ENCODE measurements around the gene GABRB2.

GABRB2 gene

DNA sequence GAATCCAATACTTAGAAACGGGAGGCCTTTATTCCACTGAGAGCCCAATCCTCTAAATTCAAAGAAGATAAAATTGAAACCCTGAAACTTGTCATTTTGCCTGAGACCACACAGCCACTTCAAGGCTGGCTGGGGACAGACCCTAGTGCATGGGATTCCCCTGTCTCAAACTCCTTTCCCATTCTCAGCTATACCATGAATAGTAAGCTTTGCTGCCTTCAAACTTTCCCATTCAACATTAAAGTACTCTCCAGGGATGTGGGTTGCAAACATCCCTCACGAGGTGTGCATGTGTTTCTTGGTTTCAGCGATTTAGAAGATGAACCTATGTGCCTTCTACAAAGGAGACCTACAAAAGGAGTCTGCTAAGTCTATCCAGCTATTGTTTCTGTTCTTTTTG is 64.6 kb downstream of the GABRB2 start:
- in situ Hi-C loops (cut with MboI; ENCODE audit: low sequenced_read_pairs) = no loop called here

DNA sequence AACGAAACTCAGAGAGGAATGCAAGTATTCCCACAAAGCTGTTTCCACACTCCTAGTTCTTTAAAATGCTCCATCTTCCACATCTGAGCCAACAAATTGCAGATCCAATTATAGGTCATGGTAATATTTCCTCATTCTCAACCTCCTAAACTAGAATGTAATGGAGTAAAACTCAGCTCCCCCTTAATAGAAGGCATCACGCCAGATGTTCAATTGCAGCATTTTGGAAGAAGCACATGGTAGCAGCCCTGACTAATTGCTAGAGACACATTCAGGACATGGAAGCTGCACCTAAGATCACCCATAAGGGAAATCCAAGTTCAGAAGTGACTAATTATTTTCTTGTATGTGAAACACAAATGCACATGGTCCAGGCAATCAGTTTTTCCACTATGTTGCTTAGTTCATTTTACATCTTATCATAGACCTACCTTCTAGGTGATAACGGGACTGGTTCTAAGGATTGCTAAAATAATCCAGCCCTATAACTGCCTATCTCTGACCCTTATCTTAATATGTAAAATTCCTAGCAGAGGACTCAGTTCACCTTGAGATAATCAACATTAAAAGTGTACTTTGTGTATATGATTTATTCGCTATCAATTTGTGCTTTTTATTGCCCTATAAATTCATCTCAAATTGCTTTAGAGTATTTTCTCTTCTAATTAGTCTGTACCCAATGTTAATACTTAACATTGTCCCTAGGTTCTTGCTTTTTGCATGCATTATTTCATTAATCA is 75.1 kb downstream of the GABRB2 start:
- in situ Hi-C loops (cut with MboI; ENCODE audit: low sequenced_read_pairs) = no loop called here

DNA sequence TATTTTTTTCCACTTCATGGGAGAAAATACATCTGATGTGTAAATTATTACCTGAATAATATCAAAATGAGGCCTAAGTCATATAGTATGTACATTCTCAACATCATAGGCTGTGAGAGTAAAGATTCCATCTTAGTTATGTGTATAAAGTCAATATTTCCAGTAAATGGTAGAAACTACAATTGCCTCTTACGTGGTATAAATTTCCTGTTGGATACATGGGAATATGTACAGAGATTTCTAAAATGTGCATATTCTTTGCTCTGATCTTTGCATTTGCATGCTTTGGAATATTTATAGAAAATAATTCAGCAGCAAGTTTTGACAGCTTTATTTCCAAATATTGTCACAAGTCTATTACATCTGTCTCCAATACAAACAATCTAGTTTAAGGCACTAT is 78.8 kb downstream of the GABRB2 start:
- in situ Hi-C loops (cut with MboI; ENCODE audit: low sequenced_read_pairs) = no loop called here

DNA sequence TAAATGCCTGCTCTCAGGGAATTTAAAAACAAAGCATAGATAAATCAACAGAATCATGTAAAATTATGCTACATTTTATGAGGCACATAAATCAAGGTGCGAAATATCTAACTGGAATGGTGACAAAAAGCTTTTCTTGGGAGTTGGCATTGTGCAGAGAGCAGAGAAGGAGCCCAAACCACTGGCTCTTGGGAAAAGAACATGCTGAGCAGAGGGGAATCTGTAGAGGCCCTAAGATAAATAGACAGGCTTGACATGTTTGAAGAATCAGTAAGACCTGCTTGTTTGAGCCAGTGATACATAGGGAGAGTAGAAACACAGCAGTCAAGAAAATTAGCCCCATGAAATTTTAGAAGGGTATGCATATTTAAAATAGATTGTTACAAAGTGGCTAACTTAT is 85.8 kb downstream of the GABRB2 start:
- in situ Hi-C loops (cut with MboI; ENCODE audit: low sequenced_read_pairs) = no loop called here

DNA sequence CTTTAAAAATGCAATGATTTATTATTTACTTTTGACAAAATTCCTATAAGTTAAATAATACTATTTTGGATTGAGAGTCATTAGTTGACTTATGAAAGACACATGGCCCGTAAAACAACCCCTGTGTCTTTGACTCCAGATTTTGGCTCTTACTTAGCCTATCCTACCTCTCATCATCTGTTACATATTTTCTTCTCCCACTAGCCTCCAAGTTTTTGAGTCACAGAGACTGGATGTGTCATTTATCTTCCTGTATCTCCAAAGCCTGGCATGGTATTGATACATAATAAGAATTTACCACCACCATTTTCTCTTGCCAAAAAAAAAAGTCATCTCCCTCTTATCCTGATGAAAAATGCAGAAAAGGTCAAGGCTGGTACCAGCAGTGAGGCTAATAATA is 99.9 kb downstream of the GABRB2 start:
- in situ Hi-C loops (cut with MboI; ENCODE audit: low sequenced_read_pairs) = no loop called here

DNA sequence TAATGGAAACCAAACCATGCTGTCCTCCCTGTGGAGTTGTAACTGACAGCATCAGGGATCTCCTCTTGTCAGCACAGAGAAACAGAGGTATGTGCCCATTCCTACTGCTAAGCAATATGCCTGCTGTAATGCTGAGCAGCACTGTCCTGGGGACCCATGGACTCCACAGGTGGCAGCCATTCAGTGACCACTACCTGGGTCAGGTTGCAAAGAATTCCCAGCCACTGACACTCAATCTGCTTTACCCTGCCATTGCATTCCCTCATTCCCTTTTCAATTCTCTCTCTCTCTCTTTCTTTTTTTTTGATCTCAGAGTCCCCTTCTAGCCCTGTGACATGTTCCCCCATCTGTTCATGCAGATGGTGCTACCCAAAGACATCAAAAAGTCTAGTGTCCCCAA is 104.1 kb downstream of the GABRB2 start:
- in situ Hi-C loops (cut with MboI; ENCODE audit: low sequenced_read_pairs) = no loop called here

DNA sequence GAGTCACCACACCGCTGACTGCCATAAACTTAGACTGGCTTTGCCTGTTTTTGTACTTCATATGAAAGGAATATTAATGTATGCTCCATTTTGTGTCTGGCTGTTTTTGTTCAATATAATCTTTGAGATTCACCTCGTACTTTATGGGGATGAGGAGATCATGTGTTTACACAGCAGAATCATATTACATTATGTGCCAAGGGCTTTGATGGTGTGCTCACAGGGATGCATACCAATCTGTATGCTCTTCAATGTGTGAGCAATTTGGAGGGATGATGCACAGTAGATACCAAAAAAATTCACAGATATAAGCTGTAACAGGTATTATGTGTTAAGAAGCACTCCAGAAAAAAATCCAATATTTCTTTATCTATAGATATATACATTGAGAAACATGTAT is 113.7 kb downstream of the GABRB2 start:
- in situ Hi-C loops (cut with MboI; ENCODE audit: low sequenced_read_pairs) = no loop called here

DNA sequence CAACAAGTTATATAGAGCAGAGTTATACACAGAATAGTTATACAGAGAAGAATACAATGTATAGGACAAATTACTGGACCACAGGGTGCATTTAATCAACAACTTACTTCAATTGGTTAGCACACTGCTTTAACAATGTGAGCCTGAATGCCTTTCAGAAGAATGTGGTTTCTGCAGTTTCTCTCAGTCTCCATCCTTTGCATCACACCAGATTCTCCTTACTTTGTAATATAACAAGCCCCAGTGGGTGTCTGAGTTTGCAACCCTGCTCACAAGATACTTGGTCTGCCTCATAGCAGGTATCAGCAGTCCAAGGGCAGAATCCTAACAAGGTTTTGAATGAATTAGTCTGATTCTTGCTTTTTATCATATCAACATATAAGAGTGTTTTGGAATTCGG is 114.6 kb downstream of the GABRB2 start:
- in situ Hi-C loops (cut with MboI; ENCODE audit: low sequenced_read_pairs) = no loop called here

DNA sequence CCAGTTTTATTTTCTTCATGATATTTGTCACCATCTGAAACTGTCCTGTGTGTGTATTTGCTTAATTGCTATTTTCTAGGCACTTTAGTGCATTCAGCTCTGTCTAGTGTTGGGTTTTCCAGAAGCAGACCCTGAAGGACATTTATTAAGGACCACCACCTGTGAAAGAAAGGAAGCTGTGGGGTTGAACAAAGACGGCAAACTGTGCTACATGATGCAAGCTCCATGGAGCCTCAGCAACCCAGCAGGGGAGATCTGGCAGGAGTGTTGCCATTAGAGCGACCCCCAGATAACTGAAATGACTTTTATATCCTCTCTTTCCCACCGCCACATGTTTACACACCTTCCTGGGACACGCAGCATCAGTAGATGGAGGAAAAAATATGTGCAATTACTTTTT is 125.5 kb downstream of the GABRB2 start:
- in situ Hi-C loops (cut with MboI; ENCODE audit: low sequenced_read_pairs) = no loop called here

DNA sequence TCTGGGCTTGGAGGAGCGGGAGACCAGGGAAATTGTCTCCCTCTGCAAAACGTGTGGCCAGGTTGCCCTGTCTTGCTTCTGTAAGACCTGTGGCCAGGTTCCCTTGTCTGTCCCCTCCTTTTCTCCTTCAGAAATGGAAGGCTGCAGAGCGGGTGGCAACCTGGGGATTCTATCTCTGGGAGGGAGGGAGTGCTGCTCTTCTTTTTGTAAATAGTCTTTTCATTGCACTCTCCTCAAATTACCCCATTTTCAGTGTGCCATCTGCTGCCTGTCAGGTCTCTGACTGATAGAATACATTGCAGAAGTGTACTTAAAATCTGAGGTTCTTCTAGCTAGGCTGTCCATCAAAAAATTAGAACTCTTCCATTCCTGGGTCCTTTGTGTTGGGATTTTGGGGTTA is 126.0 kb downstream of the GABRB2 start:
- in situ Hi-C loops (cut with MboI; ENCODE audit: low sequenced_read_pairs) = no loop called here

DNA sequence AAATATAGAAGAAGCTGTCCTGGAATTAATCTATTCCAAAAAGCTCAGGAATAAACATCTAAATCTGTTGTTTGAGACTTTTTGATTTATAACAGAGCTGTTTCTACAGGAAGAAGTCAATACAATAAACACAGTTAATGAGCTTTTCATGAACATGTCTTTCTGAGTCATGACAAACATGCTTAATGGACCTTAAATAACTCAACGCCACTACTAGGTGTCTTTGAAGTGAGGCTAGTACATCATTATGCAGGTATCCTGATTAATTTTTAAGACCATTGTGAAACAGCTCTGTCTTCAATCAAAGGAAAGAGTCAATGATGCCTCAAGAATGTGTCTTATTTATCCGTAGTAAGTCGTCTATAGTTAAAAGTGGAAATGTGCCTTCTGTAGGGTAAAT is 131.6 kb downstream of the GABRB2 start:
- in situ Hi-C loops (cut with MboI; ENCODE audit: low sequenced_read_pairs) = no loop called here

DNA sequence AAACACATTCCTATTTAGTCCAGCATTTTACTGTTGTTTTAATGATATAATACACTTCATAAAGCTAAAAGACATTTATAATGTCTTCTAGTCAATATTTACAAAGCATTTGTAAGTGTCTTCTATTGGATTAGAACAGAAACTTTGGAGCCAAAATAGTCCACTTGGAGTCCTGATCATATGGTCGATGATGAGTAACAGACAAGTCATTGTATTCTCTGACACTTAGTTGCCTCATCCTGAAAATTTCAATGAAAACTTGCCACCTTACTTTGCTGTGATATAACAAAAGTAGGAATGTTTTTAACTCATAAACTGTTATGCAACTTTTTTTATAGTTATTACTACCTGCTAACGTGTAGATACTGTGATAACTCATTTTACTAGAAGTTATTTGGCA is 132.5 kb downstream of the GABRB2 start:
- in situ Hi-C loops (cut with MboI; ENCODE audit: low sequenced_read_pairs) = no loop called here

DNA sequence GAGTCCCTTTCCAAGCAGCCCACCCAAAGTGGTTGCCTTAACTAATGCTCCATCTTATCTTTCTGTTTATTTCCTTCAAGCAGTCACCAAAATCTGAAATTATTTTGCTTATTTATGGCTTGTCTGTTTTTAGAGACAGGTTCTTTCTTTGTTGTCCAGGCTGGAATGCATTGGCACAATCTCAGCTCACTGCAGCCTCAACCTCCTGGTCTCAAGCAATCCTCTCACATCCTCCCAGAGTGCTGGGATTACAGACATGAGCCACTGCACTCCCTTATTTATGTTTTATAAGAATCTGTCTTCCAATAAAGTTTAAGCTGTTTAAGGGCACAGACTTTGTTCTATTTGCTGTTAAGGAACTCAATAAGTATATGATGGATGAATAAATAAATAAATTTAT is 133.7 kb downstream of the GABRB2 start:
- in situ Hi-C loops (cut with MboI; ENCODE audit: low sequenced_read_pairs) = no loop called here

DNA sequence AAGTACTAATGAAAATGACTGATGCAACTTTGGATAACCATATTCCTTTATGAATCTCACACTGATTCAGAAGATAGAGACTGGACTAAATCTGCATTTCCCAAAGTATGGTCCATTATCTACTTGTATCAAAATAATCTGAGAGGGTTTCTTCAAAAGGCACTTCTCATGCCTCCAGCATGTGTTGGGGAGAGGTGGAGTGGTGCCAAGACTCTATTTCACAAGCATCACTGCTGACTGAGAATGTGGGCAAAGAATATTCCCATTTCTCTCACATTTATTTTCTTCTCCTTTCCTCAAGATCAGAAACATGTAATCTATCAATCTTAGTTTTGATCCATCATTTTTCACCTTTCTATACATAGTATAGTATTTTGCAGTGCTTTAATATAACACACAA is 135.4 kb downstream of the GABRB2 start:
- in situ Hi-C loops (cut with MboI; ENCODE audit: low sequenced_read_pairs) = no loop called here

DNA sequence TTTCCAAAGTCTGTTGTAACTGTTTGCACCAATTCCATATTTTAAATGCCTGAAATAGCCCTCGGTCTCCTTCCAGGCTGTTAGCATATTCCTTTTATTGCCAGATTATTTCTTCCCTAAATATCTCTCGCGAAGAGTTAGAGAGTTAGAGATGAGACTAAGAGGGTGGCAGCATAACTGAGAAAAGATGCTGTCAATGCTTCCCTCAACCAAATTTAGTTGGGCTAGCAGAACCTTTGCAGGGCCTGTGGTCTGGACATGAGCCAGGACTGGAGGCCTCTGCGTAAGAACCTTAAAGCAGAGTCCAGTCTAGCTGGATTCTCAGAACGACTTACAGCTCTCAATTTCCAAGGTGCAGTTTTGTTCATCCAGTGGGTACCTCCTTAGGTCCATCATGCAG is 135.9 kb downstream of the GABRB2 start:
- in situ Hi-C loops (cut with MboI; ENCODE audit: low sequenced_read_pairs) = no loop called here

DNA sequence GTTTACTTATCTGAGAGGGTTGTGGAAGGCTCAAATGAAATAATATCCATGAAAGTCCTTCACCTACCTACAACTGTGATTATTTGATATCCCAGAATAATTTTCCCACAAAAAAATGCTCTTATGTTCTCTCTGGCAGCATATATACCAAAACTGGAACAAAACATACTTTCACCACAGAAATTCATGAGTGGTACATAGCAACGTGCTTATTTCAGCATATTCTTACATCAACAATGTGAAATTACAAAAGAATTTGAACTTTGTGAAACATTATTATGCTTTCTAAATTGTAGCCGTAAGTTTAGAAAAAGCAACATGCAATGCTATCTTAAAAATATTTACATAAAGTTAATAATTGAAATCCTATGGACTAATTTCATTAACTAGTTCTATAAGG is 137.1 kb downstream of the GABRB2 start:
- in situ Hi-C loops (cut with MboI; ENCODE audit: low sequenced_read_pairs) = no loop called here

DNA sequence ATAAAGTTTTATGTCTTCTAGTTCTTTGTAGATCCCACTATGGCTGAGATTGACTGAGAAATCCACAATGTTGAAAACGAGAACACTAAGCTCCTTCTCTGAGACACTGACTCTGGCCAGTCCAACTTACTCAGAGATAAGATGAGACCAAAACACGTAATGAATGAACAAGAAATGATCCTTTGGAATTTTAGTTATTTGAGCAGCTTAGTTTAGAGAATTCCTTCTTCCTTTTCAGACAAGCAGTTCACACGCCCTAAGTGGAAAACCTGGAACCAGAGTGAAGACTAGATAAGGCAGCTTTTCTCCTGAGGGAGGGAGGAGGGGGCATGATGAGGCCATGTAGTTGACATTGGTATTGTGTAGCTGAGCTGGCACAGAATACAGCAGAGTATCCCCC is 139.6 kb downstream of the GABRB2 start:
- in situ Hi-C loops (cut with MboI; ENCODE audit: low sequenced_read_pairs) = no loop called here

DNA sequence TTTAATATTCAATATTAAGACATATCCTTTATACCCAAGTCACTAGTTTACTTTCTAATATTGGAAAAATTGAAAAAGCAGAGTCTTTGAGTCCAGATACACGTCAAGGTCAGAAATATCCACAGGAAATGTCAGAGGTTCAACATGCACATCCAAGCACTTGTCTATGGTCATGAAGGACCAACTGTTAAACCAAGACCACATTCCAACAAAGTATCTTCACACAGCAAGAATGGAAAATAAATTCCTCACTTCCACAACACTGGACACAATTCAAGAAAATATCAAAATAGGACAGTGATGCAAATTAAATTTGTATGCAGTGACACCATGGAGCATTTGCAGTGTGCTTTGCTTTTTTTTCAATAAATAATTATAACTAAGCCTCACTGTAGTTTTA is 142.5 kb downstream of the GABRB2 start:
- in situ Hi-C loops (cut with MboI; ENCODE audit: low sequenced_read_pairs) = no loop called here

DNA sequence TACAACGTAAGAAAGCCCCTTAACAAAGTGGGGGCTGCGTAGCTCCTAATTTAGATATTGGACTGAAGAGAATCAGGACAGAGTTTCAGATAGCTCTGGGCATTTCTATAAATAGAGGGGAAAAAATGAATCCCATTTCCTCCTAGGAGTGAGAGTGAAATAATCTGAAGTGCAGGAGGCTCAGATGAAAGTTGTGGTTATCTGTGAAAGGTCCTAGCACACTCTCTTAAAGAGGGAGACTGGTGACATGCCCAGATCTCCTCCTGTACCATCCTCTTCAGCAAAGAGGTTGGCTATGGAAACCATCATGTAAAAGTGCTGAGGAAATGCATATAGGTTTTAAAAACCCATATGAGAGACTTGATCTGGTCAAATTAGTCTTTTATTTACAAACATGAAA is 143.4 kb downstream of the GABRB2 start:
- in situ Hi-C loops (cut with MboI; ENCODE audit: low sequenced_read_pairs) = no loop called here

DNA sequence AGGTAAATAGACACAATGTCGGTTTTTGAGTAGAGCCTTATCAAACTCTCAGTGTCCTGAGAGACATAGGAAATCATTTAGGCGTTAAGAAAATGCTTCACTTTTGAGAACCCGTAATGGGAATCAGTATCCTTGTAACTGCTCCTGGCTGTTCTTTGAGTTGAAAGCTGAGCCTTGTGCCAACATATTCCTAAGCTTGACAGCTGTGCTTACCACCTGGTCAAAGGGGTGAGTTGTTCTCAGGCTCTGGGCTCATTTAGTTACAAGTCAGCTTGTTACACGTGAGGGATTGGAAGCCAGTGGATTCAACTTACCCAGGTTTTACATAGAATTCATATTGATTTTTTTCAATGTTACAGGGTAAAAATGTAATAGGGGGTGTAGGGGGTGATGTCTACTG is 145.9 kb downstream of the GABRB2 start:
- in situ Hi-C loops (cut with MboI; ENCODE audit: low sequenced_read_pairs) = no loop called here

DNA sequence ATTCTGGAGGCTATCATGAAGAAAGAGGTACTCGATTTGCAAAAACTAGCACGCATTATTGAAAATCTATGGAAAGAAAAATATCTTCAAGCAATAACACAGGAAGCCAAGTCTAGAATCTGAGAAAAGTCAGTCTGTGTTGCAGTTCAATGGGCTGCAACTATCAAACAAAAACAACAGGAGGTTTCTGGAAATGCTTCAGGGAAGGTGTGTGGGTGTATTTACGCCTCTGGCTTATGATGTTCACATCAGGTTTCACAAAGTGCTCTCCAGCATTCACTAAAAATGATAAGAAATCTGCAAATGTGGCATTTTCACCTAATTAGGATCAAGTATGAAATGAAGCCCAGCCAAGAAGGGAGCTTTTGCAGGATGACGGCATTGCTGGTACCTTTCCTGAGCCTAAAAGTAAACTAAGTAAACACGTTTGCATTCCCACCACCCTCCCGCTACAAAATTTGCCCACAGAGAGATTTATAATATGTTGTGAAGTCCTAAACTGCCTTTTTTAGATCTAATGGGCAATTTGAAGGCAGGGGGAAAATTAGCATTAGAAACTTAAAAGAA is 146.4 kb downstream of the GABRB2 start:
- in situ Hi-C loops (cut with MboI; ENCODE audit: low sequenced_read_pairs) = no loop called here

DNA sequence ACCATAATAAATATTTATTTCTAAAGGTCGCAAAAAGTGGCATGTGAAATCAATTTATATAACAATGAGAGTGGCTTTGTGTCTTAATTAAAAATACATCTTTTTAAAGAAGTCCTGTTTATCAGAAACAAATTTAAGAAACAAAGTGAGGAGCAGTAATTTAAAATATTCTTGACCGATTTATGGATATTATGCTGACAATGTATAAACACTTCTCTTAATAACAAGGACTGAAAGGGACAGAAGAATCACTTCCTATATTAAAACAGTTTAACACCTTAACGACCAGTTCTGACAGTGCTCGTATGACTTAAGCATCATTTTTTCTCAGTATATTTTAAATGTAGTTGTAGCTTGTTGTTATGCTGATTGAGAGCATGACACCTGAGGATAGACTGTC is 149.1 kb downstream of the GABRB2 start:
- in situ Hi-C loops (cut with MboI; ENCODE audit: low sequenced_read_pairs) = no loop called here

DNA sequence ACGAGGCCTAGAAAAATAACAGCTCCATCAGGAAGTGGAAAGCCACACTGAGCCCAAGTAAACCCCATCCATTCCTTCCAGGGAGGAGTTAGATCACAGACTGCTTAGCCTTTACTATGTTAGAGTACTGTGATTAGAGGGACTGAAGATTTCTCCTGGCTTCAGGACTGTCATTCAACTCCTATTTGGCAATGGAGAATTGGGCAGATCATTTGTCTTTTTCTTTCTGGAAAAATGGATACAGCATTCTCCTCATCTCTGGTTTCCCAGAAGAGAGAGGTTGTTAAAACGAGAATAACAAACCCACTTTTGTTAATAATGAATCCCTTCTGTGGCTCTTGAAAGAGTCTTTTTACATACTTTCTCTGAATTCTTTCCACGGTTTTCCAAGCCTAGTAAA is 150.4 kb downstream of the GABRB2 start:
- in situ Hi-C loops (cut with MboI; ENCODE audit: low sequenced_read_pairs) = no loop called here
